ENCODE data around the gene TMEM121.
"Not testable (repeated sequence)": the region's sequence is repeated elsewhere in the genome, so short reads cannot be mapped to it uniquely, and the experiment has no call there.

Gene TMEM121

DNA sequence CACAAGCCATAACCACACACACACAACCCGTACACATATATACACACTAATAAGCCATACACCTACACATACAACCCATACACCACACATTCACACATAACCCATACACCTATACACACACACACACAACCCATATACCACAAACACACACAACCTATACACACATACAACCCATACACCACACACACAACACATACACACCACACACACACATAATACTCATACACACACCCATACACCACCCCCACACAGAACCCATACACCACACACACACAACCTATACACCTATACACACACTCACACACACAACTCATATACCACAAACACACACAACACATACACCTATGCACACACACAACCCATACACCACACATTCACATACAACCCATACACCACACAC, 44.1 kb downstream of the TMEM121 start:
- TF ChIP-seq, protein P1, sequence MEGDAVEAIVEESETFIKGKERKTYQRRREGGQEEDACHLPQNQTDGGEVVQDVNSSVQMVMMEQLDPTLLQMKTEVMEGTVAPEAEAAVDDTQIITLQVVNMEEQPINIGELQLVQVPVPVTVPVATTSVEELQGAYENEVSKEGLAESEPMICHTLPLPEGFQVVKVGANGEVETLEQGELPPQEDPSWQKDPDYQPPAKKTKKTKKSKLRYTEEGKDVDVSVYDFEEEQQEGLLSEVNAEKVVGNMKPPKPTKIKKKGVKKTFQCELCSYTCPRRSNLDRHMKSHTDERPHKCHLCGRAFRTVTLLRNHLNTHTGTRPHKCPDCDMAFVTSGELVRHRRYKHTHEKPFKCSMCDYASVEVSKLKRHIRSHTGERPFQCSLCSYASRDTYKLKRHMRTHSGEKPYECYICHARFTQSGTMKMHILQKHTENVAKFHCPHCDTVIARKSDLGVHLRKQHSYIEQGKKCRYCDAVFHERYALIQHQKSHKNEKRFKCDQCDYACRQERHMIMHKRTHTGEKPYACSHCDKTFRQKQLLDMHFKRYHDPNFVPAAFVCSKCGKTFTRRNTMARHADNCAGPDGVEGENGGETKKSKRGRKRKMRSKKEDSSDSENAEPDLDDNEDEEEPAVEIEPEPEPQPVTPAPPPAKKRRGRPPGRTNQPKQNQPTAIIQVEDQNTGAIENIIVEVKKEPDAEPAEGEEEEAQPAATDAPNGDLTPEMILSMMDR (IDR thresholded peaks at IDR 0.05; ENCODE audit: borderline replicate concordance, control extremely low read depth, extremely low read depth, insufficient read depth, missing control alignments), result no peak
- in situ Hi-C loops (cut with MboI; ENCODE audit: low sequenced_read_pairs, unreplicated experiment), result no loop called here
- DNase-seq (ENCODE audit: low spot score), result no peak

DNA sequence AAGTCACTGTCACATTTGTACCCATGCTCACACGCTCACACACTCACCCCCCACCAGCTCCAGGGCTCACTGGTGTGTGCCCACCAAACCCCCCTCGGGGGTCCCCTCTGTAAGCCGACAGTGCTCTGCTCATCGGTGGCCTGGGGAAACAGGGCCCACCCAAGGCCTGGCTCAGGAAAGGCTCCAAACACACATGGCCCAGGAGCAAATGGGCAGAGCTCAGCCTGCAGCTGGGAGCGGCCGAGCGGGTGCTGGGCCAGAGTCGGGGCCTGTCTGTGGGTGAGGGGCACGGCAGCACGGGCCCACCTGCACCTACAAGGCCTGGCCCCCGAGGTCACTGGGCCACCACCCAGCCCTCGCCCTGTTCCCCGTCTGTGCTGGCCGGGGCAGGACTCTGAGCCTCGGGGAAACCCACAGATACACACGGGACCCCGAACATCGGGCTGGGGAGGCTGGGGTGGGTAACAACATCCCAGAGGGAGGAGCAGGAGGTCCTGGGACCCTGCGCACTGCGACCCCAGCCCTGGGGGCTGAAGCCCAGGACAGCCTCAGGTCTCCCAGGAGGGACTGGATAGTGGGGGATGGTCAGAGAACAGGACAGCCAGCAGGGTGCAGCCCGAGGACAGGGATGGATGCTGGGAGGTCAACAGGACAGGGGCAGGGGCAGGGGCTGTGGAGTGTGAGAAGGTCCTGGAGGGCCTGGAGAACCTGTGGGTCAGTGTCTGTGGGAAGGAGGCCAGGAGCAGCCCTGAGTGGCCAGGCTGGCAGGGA, 45.0 kb downstream of the TMEM121 start:
- in situ Hi-C loops (cut with MboI; ENCODE audit: low sequenced_read_pairs, unreplicated experiment); DNase-seq (ENCODE audit: low spot score): not testable (repeated sequence)

DNA sequence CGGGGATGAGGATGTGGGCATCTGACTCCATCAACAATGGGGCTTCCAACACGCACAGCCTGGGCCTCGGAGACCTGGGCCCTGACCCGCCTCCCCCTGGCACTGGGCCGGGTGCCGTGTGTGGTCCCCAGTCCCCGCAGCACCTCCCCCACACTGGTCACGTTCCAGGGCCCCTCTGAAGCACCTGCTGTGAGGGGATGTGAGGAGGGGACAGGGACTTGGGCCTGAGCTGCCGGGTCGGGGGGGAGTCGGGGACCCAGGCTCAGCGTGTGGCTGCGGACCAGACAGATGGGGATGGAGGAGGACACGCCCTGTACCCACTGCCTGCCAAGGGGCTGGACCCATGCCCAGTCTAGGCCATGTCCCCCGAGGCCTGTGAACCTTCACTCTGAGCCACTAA, 45.7 kb downstream of the TMEM121 start:
- in situ Hi-C loops (cut with MboI; ENCODE audit: low sequenced_read_pairs, unreplicated experiment); DNase-seq (ENCODE audit: low spot score): not testable (repeated sequence)

DNA sequence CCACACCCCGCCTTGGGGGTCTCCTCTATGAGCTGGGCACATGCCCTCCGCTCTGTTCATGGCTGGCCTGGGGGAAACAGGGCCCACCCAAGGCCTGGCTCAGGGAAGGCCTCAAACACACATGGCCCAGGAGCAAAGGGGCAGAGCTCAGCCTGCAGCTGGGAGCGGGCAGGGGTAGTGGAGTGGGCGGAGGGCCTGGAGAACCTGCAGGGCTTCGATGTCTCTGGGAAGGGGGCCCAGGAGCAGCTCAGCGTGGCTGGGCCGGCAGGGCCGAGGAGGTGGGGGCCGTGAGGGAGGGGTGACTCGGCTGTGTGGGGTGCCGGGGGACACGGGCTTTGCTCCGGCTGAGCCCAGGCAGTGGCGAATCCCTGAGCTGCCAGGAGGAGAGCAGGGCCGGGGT, 47.5 kb downstream of the TMEM121 start:
- in situ Hi-C loops (cut with MboI; ENCODE audit: low sequenced_read_pairs, unreplicated experiment); DNase-seq (ENCODE audit: low spot score): not testable (repeated sequence)

DNA sequence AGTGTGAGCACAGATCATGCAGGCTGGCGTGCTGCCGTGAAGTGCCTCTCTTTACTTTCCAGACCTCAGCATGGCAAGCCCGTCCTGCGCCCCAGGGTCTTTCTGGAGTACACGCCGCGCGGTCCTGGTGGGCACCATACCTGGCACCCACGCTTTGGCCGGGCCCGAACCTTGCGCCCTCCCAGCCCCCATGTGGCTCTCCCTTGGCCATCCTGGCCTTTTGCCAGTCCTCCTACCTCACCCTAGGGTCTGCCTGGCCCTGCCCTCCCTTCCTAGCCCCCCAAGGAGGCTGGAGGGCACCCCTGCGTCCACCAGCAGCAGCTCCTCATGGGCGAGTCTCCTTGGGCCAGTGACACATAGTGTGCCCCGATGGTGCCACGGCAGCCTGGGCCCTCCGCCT, 48.0 kb downstream of the TMEM121 start:
- in situ Hi-C loops (cut with MboI; ENCODE audit: low sequenced_read_pairs, unreplicated experiment), result not testable (repeated sequence)

DNA sequence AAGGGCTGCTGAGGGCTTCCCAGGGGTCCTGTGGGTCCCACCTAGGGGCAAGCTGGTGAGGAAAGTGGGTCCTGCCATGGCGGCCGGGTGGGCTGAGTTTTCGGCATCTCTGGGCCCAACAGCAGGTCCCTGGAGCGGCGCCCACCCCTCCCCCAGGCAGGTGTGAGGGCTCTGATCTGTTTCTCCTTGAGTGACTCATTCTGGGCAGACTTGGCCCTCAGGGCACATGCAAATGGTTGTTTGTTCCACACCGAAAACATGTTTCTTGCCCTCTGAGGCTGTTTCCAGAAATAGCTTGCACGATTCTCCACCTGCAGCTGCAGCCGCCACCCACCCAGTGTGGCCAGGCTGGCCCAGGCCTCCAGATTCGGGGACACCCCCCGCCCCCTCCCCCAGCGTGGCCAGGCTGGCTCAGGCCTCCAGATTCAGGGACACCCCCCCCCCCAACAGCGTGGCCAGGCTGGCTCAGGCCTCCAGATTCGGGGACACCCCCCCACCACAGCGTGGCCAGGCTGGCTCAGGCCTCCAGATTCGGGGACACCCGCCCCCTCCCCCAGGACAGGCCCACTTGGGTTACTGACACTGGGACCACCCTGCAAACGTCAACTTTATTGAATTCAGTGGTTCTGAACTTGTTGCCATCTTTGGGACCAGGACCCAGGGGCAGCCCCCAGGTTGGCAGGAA, 48.8 kb downstream of the TMEM121 start:
- in situ Hi-C loops (cut with MboI; ENCODE audit: low sequenced_read_pairs, unreplicated experiment); DNase-seq (ENCODE audit: low spot score): not testable (repeated sequence)

More for the DNA sequence above, 48.0 kb downstream of the TMEM121 start:
- DNase-seq (ENCODE audit: low spot score), result not testable (repeated sequence)

DNA sequence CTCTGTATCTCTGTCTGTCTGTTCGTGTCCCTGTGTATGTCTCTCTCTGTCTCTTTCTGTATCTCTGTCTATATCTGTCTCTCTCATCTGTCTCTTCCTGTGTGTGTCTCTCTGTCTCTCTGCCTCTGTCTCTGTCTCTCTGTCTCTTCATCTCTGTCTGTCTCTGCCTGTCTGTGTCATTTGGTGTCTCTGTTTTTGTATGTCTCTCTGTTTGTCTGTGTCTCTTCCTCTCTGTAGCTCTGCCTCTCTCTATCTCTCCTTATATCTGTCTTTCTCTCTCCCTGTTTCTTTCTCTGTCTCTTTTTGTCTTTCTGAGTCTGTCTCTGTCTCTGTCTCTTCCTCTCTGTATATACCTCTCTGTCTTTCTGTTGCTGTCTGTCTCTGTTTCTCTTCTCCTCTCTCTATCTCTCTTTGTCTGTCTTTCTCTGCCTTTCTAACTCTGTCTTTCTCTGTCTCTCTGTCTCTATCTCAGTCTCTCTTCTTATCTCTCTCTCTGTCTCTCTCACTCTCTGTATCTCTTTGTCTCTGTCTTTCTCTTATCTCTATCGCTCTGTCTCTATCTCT, 50.2 kb downstream of the TMEM121 start:
- TF ChIP-seq, protein P1 (IDR thresholded peaks at IDR 0.05; ENCODE audit: borderline replicate concordance, control extremely low read depth, extremely low read depth, insufficient read depth, missing control alignments), result no peak
- DNase-seq (ENCODE audit: low spot score), result no peak
- in situ Hi-C loops (cut with MboI; ENCODE audit: low sequenced_read_pairs, unreplicated experiment), result no loop called here

DNA sequence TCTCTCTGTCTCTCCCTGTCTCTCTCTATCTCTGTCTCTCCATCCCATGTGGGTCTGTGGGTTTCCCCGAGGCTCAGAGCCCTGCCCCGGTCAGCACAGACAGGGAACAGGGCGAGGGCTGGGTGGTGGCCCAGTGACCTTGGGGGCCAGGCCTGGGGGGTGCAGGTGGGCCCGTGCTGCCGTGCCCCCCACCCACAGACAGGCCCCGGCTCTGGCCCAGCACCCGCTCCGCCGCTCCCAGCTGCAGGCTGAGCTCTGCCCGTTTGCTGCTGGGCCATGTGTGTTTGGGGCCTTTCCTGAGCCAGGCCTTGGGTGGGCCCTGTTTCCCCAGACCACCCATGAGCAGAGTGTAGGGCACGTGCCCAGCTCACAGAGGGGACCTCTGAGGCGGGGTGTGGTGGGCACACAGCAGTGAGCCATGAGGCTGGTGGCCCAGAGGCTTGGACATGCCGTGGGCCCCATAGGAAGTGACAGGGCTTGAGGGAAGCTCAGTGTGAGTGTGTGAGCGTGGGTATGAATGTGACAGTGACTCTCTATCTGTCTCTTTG, 51.0 kb downstream of the TMEM121 start:
- no peak for DNase-seq (ENCODE audit: low spot score)
- TF ChIP-seq, protein P1 (IDR thresholded peaks at IDR 0.05; ENCODE audit: borderline replicate concordance, control extremely low read depth, extremely low read depth, insufficient read depth, missing control alignments), result no peak
- in situ Hi-C loops (cut with MboI; ENCODE audit: low sequenced_read_pairs, unreplicated experiment), result no loop called here

DNA sequence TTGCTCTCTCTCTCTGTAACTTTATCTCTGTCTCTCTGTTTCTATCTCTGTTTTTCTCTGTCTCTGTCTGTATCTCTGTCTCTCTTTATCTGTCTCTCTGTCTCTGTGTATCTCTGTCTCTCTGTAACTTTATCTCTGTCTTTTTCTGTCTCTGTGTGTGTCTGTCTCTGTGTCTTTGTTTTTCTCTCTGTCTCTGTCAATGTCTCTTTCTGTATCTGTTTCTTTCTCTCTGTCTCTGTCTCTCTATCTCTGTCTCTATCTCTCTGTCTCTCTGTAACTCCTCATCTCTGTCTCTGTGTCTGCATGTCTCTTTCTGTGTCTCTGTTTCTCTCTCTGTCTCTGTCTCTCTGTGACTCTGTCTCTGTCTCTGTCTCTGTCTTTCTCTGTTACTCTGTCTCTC, 51.7 kb downstream of the TMEM121 start:
- no peak for DNase-seq (ENCODE audit: low spot score)
- in situ Hi-C loops (cut with MboI; ENCODE audit: low sequenced_read_pairs, unreplicated experiment), result no loop called here
- TF ChIP-seq, protein P1 (IDR thresholded peaks at IDR 0.05; ENCODE audit: borderline replicate concordance, control extremely low read depth, extremely low read depth, insufficient read depth, missing control alignments), result no peak

DNA sequence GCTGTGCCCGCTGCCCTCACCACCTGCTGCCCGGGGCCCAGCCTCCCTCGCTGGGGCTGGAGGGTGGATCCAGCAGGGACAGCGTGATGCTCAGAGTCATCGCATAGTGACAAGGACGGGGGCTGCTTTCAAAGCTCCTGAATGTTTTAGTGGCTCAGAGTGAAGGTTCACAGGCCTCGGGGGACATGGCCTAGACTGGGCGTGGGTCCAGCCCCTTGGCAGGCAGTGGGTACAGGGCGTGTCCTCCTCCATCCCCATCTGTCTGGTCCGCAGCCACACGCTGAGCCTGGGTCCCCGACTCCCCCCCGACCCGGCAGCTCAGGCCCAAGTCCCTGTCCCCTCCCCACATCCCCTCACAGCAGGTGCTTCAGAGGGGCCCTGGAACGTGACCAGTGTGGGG, 52.8 kb downstream of the TMEM121 start:
- DNase-seq (ENCODE audit: low spot score); in situ Hi-C loops (cut with MboI; ENCODE audit: low sequenced_read_pairs, unreplicated experiment): not testable (repeated sequence)

Data from GM13976 (cell line).